GM23338 (cell line): Measurements from ENCODE around the gene SMTNL2. TPM values are rescaled to one million over a fixed set of nuclear protein-coding genes. Genes with fewer than 3 reads are reported as not detected.

Experiments used
- ATAC-seq: fragments of 200-7000 bp; cut with Tn5 transposase; 3 replicates; pipeline ENCODE4 v1.9.1; 2020
- DNase-seq: peaks from one replicate; pipeline ENCODE4 v3.0.0-alpha.2; 2015; ENCODE audit warnings: low spot score
- H2AFZ ChIP-seq: fragments of 200-600 bp; sonication (generic); 2 replicates; pipeline ENCODE4 v1.8.0; 2016; ENCODE audit warnings: antibody characterized with exemption, mild to moderate bottlenecking, moderate library complexity
- H3F3A ChIP-seq: fragments of 200-600 bp; sonication (generic); replicated peaks from 2 replicates; pipeline ENCODE4 v1.8.0; 2017; ENCODE audit warnings: antibody characterized with exemption, mixed run types, low read depth
- H3K27ac ChIP-seq: fragments of 200-600 bp; sonication (generic); 2 replicates; pipeline ENCODE4 v1.6.1; 2016; ENCODE audit warnings: low read depth
- H3K27me3 ChIP-seq: fragments of 200-600 bp; sonication (generic); 2 replicates; pipeline ENCODE4 v1.8.0; 2016; ENCODE audit warnings: mild to moderate bottlenecking, mixed run types, moderate library complexity; ENCODE audit not compliant: insufficient read depth
- H3K36me3 ChIP-seq: fragments of 200-600 bp; sonication (generic); 2 replicates; pipeline ENCODE4 v1.8.0; 2016; ENCODE audit warnings: mild to moderate bottlenecking; ENCODE audit not compliant: insufficient read depth
- H3K4me1 ChIP-seq: fragments of 200-600 bp; sonication (generic); 2 replicates; pipeline ENCODE4 v1.8.0; 2016; ENCODE audit warnings: mild to moderate bottlenecking, moderate library complexity; ENCODE audit not compliant: insufficient read depth
- H3K4me2 ChIP-seq: fragments of 200-600 bp; sonication (generic); 2 replicates; pipeline ENCODE4 v1.7.1; 2017; ENCODE audit warnings: mixed run types
- H3K4me3 ChIP-seq: fragments of 200-600 bp; sonication (generic); 2 replicates; pipeline ENCODE4 v1.6.1; 2016; ENCODE audit warnings: mixed run types
- H3K79me2 ChIP-seq: fragments of 200-600 bp; sonication (generic); replicated peaks from 2 replicates; pipeline ENCODE4 v1.8.0; 2017; ENCODE audit warnings: mild to moderate bottlenecking; ENCODE audit not compliant: insufficient read depth
- H3K9me2 ChIP-seq: fragments of 200-600 bp; sonication (generic); 2 replicates; pipeline ENCODE4 v1.8.0; 2017; ENCODE audit not compliant: insufficient read depth
- H4K20me1 ChIP-seq: fragments of 200-600 bp; sonication (generic); replicated peaks from 2 replicates; pipeline ENCODE4 v1.8.0; 2017; ENCODE audit warnings: mild to moderate bottlenecking; ENCODE audit not compliant: insufficient read depth
- H3K27ac Mint-ChIP-seq: 2 replicates; pipeline ENCODE4 v1.8.0; 2020; ENCODE audit warnings: inconsistent platforms, mild to moderate bottlenecking, moderate library complexity, mixed read lengths
- H3K27me3 Mint-ChIP-seq: 3 replicates; pipeline ENCODE4 v1.8.0; 2022; ENCODE audit warnings: low read depth, mild to moderate bottlenecking, moderate library complexity, mixed read lengths, inconsistent platforms; ENCODE audit not compliant: insufficient read depth, poor library complexity
- H3K36me3 Mint-ChIP-seq: 3 replicates; pipeline ENCODE4 v1.8.0; 2021; ENCODE audit warnings: low read depth, mild to moderate bottlenecking, inconsistent platforms, moderate library complexity, mixed read lengths
- H3K4me1 Mint-ChIP-seq: 3 replicates; pipeline ENCODE4 v1.8.0; 2020; ENCODE audit warnings: mild to moderate bottlenecking, inconsistent platforms, mixed read lengths
- H3K4me3 Mint-ChIP-seq: 3 replicates; pipeline ENCODE4 v1.8.0; 2021; ENCODE audit warnings: moderate library complexity, mild to moderate bottlenecking, inconsistent platforms, mixed read lengths
- H3K9me3 Mint-ChIP-seq: 3 replicates; pipeline ENCODE4 v1.8.0; 2020; ENCODE audit warnings: moderate library complexity, mild to moderate bottlenecking, inconsistent platforms, mixed read lengths
- CREB1 ChIP-seq: fragments of 250-450 bp; sonication (Bioruptor Pico); IDR thresholded peaks from 2 replicates; pipeline ENCODE4 v1.5.0; 2020; ENCODE audit warnings: low read depth, mild to moderate bottlenecking, moderate library complexity
- EZH2 ChIP-seq: fragments of 200-600 bp; sonication (generic); IDR thresholded peaks from one replicate; pipeline ENCODE4 v1.8.0; 2017; ENCODE audit warnings: antibody characterized with exemption, mild to moderate bottlenecking, low read depth; ENCODE audit not compliant: unreplicated experiment
- EZH2phosphoT487 ChIP-seq: fragments of 200-600 bp; sonication (generic); IDR thresholded peaks from one replicate; pipeline ENCODE4 v1.8.1; 2018; ENCODE audit warnings: antibody characterized with exemption; ENCODE audit not compliant: unreplicated experiment
- JUNB ChIP-seq: IDR thresholded peaks from one replicate; pipeline ENCODE4 v1.6.1; 2016; ENCODE audit warnings: antibody characterized with exemption; ENCODE audit not compliant: unreplicated experiment
- NANOG ChIP-seq: IDR thresholded peaks from 2 replicates; pipeline ENCODE4 v1.6.1; 2016; ENCODE audit warnings: antibody characterized with exemption, borderline replicate concordance
- POLR2AphosphoS5 ChIP-seq: IDR thresholded peaks from 2 replicates; pipeline ENCODE4 v1.6.1; 2016; ENCODE audit warnings: antibody characterized with exemption, low read depth
- STAT1 ChIP-seq: IDR thresholded peaks from one replicate; pipeline ENCODE4 v1.6.1; 2016; ENCODE audit warnings: antibody characterized with exemption; ENCODE audit not compliant: unreplicated experiment
- ZNF114 ChIP-seq: fragments of 250-450 bp; sonication (Bioruptor Pico); IDR thresholded peaks from 2 replicates; pipeline ENCODE4 v1.5.0; 2020; ENCODE audit warnings: mild to moderate bottlenecking, moderate library complexity
- ZNF331 ChIP-seq: fragments of 250-450 bp; sonication (Bioruptor Pico); IDR thresholded peaks from 2 replicates; pipeline ENCODE4 v1.5.0; 2020; ENCODE audit warnings: low read depth, mild to moderate bottlenecking, moderate library complexity
- polyA plus RNA-seq: library from polyadenylated mRNA; unstranded; fragments of >200 nt; fragmentation: Nextera tagmentation; extraction: Ambion mirVana; gene quantifications from 2 replicates; pipeline ENCODE4 v1.2.1, GENCODE V29; 2016
- total RNA-seq: library from RNA; depleted of rRNA; stranded (reverse); fragments of >200 nt; shearing (Covaris generic); gene quantifications from 2 replicates; pipeline ENCODE4 v1.2.3, GENCODE V29; 2014
- TF ChIP-seq, protein P1 (sequence below): fragments of 250-450 bp; sonication (Bioruptor Pico); IDR thresholded peaks from 2 replicates; pipeline ENCODE4 v1.5.0; 2020; ENCODE audit warnings: mild to moderate bottlenecking, moderate library complexity
- TF ChIP-seq, protein P2 (sequence below), 2 experiments: fragments of 200-600 bp in 1 of 2; sonication (generic) in 1 of 2; conservative IDR thresholded peaks; 2 replicates each; pipeline versions ENCODE4 v1.5.1 to v1.6.1; 2016 to 2017; ENCODE audit warnings: antibody characterized with exemption in 2 of 2, low read depth in 2 of 2, mild to moderate bottlenecking in 2 of 2, moderate library complexity in 1 of 2
- TF ChIP-seq, protein P3 (sequence below): IDR thresholded peaks from 2 replicates; pipeline ENCODE4 v1.6.1; 2016; ENCODE audit warnings: antibody characterized with exemption
- TF ChIP-seq, protein P4 (sequence below): IDR thresholded peaks from one replicate; pipeline ENCODE4 v1.6.1; 2018; ENCODE audit warnings: antibody characterized with exemption; ENCODE audit not compliant: unreplicated experiment

The SMTNL2 gene
- total and polyA plus RNA-seq, 2 experiments from 2014 or later: 1.3 to 4.3 TPM

DNA sequence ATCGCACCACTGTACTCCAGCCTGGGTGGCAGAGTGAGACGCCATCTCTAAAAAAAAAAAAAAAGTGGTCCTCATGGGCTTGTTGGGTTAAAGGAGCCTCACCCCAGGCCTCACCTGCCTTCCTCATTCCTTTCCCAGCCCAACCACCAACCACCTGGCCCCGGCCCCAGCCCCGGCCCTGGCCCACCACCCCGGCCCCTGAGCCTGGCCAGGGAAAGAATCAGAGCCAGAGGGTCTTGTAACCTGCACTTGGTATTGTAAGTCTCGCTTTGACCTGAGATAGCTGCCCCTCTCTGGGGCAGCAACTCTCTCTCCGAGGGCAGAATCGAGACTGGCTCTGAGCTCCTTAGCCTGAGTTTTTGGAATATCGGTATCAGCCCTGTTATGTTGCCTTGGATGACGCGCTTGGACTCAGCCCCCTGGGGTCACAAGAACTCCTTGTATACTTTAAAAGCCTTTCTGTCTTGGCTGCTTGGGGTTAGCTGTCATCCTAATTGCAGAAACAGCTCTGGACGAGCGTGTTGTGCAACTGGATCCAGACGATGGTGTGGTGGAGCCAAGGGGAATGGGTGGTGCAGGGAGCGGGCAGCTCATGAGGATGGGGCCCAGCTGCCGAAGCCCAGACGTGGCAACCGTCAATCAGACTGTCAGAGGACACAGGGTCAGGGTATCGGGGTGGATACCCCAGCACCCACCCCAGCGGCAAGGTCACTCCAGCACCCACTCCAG is 14.6 kb downstream of the SMTNL2 start:
- Histone ChIP-seq H3K27me3 (no peaks in the 10 kb centered on the region), H3K27ac (no peak overlapping the region), H3K9me2 (no peaks in the 10 kb centered on the region), H3K36me3 (no peaks in the 10 kb centered on the region), H2AFZ (no peak overlapping the region), H3K4me2 (peak overlapping the region; percentile 74; the same call in 1 of the 2 replicates), H3K4me1 (peaks cover 28% of the 10 kb centered on the region), H4K20me1 (no peaks in the 10 kb centered on the region), H3K79me2 (no peaks in the 10 kb centered on the region), H3F3A (0 out of 2 replicates have a peak, but pooled peaks cover 9% of the 10 kb centered on the region), H3K4me3 (peak overlapping the region; percentile 45)
- no peak for TF ChIP-seq STAT1
- TF ChIP-seq NANOG: no peak
- TF ChIP-seq, protein P1, sequence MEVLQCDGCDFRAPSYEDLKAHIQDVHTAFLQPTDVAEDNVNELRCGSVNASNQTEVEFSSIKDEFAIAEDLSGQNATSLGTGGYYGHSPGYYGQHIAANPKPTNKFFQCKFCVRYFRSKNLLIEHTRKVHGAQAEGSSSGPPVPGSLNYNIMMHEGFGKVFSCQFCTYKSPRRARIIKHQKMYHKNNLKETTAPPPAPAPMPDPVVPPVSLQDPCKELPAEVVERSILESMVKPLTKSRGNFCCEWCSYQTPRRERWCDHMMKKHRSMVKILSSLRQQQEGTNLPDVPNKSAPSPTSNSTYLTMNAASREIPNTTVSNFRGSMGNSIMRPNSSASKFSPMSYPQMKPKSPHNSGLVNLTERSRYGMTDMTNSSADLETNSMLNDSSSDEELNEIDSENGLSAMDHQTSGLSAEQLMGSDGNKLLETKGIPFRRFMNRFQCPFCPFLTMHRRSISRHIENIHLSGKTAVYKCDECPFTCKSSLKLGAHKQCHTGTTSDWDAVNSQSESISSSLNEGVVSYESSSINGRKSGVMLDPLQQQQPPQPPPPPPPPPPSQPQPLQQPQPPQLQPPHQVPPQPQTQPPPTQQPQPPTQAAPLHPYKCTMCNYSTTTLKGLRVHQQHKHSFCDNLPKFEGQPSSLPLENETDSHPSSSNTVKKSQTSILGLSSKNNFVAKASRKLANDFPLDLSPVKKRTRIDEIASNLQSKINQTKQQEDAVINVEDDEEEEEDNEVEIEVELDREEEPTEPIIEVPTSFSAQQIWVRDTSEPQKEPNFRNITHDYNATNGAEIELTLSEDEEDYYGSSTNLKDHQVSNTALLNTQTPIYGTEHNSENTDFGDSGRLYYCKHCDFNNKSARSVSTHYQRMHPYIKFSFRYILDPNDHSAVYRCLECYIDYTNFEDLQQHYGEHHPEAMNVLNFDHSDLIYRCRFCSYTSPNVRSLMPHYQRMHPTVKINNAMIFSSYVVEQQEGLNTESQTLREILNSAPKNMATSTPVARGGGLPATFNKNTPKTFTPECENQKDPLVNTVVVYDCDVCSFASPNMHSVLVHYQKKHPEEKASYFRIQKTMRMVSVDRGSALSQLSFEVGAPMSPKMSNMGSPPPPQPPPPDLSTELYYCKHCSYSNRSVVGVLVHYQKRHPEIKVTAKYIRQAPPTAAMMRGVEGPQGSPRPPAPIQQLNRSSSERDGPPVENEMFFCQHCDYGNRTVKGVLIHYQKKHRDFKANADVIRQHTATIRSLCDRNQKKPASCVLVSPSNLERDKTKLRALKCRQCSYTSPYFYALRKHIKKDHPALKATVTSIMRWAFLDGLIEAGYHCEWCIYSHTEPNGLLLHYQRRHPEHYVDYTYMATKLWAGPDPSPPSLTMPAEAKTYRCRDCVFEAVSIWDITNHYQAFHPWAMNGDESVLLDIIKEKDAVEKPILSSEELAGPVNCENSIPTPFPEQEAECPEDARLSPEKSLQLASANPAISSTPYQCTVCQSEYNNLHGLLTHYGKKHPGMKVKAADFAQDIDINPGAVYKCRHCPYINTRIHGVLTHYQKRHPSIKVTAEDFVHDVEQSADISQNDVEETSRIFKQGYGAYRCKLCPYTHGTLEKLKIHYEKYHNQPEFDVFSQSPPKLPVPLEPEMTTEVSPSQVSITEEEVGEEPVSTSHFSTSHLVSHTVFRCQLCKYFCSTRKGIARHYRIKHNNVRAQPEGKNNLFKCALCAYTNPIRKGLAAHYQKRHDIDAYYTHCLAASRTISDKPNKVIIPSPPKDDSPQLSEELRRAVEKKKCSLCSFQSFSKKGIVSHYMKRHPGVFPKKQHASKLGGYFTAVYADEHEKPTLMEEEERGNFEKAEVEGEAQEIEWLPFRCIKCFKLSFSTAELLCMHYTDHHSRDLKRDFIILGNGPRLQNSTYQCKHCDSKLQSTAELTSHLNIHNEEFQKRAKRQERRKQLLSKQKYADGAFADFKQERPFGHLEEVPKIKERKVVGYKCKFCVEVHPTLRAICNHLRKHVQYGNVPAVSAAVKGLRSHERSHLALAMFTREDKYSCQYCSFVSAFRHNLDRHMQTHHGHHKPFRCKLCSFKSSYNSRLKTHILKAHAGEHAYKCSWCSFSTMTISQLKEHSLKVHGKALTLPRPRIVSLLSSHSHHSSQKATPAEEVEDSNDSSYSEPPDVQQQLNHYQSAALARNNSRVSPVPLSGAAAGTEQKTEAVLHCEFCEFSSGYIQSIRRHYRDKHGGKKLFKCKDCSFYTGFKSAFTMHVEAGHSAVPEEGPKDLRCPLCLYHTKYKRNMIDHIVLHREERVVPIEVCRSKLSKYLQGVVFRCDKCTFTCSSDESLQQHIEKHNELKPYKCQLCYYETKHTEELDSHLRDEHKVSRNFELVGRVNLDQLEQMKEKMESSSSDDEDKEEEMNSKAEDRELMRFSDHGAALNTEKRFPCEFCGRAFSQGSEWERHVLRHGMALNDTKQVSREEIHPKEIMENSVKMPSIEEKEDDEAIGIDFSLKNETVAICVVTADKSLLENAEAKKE (CRISPR knock-in tag): no peak
- no peak for TF ChIP-seq POLR2AphosphoS5
- no peak for TF ChIP-seq EZH2phosphoT487
- TF ChIP-seq ZNF331: no peak
- TF ChIP-seq, protein P2, sequence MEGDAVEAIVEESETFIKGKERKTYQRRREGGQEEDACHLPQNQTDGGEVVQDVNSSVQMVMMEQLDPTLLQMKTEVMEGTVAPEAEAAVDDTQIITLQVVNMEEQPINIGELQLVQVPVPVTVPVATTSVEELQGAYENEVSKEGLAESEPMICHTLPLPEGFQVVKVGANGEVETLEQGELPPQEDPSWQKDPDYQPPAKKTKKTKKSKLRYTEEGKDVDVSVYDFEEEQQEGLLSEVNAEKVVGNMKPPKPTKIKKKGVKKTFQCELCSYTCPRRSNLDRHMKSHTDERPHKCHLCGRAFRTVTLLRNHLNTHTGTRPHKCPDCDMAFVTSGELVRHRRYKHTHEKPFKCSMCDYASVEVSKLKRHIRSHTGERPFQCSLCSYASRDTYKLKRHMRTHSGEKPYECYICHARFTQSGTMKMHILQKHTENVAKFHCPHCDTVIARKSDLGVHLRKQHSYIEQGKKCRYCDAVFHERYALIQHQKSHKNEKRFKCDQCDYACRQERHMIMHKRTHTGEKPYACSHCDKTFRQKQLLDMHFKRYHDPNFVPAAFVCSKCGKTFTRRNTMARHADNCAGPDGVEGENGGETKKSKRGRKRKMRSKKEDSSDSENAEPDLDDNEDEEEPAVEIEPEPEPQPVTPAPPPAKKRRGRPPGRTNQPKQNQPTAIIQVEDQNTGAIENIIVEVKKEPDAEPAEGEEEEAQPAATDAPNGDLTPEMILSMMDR (conservative IDR thresholded peaks at IDR 0.05; ENCODE audit: low read depth in 2 of 2): no peak
- TF ChIP-seq ZNF114 (CRISPR knock-in tag): no peak
- TF ChIP-seq EZH2: no peak
- TF ChIP-seq, protein P3, sequence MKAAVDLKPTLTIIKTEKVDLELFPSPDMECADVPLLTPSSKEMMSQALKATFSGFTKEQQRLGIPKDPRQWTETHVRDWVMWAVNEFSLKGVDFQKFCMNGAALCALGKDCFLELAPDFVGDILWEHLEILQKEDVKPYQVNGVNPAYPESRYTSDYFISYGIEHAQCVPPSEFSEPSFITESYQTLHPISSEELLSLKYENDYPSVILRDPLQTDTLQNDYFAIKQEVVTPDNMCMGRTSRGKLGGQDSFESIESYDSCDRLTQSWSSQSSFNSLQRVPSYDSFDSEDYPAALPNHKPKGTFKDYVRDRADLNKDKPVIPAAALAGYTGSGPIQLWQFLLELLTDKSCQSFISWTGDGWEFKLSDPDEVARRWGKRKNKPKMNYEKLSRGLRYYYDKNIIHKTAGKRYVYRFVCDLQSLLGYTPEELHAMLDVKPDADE: no peak
- TF ChIP-seq JUNB: no peak
- TF ChIP-seq, protein P4, sequence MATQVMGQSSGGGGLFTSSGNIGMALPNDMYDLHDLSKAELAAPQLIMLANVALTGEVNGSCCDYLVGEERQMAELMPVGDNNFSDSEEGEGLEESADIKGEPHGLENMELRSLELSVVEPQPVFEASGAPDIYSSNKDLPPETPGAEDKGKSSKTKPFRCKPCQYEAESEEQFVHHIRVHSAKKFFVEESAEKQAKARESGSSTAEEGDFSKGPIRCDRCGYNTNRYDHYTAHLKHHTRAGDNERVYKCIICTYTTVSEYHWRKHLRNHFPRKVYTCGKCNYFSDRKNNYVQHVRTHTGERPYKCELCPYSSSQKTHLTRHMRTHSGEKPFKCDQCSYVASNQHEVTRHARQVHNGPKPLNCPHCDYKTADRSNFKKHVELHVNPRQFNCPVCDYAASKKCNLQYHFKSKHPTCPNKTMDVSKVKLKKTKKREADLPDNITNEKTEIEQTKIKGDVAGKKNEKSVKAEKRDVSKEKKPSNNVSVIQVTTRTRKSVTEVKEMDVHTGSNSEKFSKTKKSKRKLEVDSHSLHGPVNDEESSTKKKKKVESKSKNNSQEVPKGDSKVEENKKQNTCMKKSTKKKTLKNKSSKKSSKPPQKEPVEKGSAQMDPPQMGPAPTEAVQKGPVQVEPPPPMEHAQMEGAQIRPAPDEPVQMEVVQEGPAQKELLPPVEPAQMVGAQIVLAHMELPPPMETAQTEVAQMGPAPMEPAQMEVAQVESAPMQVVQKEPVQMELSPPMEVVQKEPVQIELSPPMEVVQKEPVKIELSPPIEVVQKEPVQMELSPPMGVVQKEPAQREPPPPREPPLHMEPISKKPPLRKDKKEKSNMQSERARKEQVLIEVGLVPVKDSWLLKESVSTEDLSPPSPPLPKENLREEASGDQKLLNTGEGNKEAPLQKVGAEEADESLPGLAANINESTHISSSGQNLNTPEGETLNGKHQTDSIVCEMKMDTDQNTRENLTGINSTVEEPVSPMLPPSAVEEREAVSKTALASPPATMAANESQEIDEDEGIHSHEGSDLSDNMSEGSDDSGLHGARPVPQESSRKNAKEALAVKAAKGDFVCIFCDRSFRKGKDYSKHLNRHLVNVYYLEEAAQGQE: no peak
- no peak for TF ChIP-seq CREB1 (CRISPR knock-in tag)
- DNase-seq: no peak
- no peak overlapping the region; the same call in 2 of the 3 replicates for H3K4me3 Mint-ChIP-seq
- no peak for ATAC-seq
- peaks cover 36% of the 10 kb centered on the region for H3K4me1 Mint-ChIP-seq
- peaks cover 20% of the 10 kb centered on the region for H3K27me3 Mint-ChIP-seq
- peak overlapping the region; percentile 27; the same call in 1 of the 2 replicates for H3K27ac Mint-ChIP-seq
- H3K36me3 Mint-ChIP-seq: no peaks in the 10 kb centered on the region
- no peaks in the 10 kb centered on the region for H3K9me3 Mint-ChIP-seq
